Activated CD8-positive, alpha-beta memory T cell treated with anti-CD3 and anti-CD28 coated beads, Interleukin-2, amount 50 U/mL, for 1 hour (primary cell): ENCODE data around the gene SVIL.
A peak's percentile ranks its signal among the peaks of the same experiment; 100 is the strongest.

Experiments used
- DNase-seq: peaks from one replicate; pipeline ENCODE4 v3.0.0-alpha.2; 2020; ENCODE audit errors: extremely low read depth

SVIL gene, protein sequence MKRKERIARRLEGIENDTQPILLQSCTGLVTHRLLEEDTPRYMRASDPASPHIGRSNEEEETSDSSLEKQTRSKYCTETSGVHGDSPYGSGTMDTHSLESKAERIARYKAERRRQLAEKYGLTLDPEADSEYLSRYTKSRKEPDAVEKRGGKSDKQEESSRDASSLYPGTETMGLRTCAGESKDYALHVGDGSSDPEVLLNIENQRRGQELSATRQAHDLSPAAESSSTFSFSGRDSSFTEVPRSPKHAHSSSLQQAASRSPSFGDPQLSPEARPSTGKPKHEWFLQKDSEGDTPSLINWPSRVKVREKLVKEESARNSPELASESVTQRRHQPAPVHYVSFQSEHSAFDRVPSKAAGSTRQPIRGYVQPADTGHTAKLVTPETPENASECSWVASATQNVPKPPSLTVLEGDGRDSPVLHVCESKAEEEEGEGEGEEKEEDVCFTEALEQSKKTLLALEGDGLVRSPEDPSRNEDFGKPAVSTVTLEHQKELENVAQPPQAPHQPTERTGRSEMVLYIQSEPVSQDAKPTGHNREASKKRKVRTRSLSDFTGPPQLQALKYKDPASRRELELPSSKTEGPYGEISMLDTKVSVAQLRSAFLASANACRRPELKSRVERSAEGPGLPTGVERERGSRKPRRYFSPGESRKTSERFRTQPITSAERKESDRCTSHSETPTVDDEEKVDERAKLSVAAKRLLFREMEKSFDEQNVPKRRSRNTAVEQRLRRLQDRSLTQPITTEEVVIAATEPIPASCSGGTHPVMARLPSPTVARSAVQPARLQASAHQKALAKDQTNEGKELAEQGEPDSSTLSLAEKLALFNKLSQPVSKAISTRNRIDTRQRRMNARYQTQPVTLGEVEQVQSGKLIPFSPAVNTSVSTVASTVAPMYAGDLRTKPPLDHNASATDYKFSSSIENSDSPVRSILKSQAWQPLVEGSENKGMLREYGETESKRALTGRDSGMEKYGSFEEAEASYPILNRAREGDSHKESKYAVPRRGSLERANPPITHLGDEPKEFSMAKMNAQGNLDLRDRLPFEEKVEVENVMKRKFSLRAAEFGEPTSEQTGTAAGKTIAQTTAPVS (N-terminal part only)

DNA sequence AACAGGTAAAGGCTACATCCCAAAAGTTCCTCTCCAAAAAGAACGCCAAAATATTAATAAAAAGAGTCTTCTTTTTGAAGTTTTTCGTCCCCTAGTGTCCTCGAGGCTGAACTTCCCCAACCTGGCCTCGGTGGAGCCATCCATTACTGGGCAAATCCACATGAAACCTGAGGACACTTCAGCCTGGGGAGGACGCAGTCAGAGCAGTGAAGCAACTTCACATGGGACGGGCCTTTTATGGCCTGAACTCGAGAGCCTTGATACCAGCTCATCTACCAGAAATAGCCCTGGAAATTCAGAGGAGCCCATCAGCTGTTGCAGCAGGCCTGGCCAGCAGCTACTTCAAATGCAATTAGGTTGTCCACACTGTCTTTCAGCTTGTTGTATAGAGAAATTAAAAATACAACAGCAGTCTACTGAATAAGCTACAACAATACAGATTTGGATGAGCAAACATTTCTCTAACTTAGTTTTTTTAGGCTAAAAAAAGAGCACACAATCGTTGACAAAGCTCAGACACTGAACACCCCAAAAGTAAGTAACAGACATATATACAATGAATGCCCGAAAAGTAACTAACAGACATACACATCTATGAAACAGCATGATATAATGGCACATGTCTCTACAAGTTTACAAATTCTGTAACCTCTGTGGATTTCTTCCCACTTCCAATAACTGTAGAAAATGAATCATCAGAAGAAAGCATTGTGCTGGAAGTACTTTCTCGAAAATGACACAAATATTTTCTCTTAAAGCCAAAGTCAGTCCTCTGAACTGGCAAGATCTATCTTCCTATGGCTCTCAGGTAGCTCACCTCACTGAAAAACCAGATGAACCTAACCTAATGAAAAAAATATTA, at the start of gene SVIL:
SVIL (minus strand) TSS at position 208 of the 862 bp plus-strand sequence. CDS start 79,913 bp downstream, outside the sequence.
- no peak for DNase-seq

DNA sequence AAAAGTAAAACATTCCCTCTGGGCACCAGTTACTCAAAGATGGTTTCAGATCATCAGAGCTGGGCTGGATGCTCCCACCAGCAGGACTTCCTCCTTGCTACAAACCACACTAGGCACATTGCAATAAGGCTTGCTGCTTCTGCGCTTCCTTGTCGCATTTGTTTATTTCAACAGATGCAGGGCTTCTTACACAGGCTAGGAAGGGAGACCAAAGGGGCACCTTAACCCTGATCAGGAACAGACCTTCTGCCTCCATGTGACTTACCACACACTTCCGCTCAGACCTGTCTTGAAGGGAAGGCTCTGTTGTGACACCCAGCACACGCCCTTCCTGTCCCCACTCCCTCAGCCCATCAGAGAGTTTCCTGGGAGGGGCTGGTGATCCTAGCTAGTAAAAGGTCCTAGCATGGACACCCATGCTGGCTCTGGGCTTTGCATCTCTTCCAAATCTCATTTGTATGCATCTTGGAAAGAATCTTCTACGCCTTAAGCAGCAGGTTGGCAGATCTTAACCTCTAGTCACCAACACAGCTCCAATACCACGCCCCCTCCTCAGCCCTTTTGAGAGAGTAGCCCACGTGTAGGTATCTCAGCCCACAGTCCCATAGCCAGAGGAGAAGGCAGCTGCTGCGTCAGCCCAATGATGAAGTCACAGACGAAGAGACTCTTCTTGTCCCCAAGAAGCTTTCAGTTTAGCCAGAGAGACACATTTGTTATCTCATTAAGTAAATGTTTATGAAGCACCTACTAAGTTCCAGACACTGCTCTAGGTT, 47.1 kb upstream of the SVIL start:
- DNase-seq, result peak; percentile 27

DNA sequence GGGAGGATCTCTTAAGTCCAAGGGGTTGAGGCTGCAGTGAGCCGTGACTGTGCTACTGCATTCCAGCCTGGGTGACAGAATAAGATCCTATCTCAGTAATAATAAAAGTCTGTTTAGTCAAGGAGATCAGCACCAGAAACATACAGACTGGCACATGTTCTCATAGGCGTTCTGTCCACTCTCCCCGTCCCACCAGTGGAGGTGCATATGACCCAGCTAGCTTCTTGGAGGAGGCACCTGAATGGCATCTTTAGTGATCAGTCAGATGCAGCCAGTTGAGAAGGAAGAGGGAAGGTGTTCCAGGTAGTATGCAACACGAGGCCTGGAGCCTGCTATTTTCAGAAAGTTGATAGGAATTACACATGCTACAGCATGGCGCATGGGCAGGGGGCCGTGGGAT, 45.3 kb upstream of the SVIL start:
- DNase-seq, result no peak

DNA sequence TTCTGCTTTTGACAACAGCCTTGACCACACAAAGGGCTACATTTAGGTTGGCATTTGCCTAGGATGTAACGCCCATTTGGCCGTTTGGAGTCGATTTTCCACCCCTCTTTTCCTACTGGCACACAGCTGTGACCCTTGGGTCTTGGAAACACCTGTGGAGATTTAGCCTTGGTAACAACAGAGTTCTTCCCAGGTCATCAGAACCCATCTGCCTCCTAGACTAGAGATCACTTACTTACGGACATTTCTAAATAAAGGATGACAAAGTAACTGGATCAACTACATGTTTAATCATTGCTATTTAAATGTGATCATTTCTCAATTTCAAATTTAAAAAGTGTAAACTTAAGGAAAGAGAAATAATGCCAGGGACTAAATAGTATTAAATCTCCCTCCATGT, 42.0 kb upstream of the SVIL start:
- DNase-seq, result no peak

DNA sequence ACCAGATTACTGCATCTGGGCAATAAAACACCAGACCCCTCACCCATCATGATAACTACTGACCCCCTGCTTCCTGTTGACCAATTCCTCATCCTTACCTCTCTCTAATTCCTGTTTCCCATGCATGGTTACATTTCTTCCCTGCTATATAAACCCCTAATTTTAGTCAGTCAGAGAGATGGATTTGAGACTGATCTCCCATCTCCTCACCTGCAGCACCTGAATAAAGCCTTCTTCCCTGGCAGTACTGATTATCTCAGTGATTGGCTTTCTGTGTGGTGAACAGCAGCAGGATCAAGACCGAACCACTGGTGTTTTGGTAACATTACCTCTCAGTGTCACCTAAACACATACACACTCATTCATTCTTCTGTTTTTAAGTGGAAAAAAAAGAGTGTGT, 41.2 kb upstream of the SVIL start:
- DNase-seq, result no peak

DNA sequence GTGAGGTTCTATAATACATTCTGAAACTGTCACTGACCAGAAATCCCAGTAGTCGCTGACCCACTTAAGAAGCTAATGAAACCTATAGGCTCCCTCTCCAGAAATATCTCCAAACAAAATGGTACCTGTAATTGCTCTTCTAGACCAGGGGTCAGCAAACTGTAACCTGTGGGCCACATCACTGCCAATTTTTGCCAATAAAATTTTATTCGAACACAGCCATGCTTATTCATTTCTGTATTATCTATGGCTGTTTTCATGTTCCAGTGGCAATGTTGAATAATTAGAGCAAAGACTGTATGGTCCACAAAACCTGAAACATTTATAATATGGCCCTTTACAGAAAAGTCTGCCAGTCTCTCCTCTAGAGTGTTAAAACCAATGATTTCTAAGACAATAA, 37.2 kb upstream of the SVIL start:
- no peak for DNase-seq

DNA sequence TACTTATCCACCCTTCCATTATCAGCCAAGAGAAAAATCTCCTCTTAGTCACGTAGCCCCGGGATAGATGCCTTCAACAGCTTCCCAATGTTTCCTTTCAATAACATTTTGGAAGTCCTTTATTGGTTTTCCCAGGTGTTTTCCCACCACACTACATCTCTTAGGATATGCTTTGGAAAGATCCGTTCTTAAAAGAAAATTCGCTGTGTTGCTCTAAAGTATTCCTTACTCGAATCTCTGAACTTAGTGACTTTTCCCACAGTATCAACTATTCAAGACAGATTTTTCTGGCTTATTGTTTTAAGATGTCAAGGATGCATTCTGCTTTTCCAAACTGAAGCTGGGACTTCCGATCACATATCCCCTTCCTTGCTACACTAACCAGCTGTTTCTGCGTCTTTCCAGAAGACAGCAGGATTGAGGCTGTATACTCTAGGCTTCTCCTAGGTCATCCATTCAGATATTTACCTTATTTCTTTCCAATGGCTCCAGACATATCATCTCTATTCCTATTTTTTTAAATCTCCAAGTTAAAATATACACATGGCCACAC, 36.5 kb upstream of the SVIL start:
- no peak for DNase-seq

DNA sequence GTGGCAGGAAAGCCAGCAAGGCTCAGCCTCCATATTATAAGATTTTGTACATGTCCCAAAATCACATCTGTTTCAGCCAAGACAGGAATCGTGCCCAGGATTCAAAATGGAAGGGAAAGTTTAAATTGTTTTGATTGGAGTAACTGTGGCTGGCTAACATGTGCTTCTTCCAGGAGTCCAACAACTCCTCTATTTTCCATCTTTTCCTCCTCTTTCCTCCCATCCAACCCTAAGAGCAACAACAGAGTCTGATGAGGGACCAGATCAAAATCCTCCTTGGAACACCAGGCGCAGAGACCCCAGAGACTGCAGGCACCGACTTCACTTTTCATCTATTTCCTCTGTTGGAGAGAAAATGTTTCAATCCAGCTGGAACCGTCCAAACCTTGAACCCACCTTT, 36.0 kb upstream of the SVIL start:
- no peak for DNase-seq

DNA sequence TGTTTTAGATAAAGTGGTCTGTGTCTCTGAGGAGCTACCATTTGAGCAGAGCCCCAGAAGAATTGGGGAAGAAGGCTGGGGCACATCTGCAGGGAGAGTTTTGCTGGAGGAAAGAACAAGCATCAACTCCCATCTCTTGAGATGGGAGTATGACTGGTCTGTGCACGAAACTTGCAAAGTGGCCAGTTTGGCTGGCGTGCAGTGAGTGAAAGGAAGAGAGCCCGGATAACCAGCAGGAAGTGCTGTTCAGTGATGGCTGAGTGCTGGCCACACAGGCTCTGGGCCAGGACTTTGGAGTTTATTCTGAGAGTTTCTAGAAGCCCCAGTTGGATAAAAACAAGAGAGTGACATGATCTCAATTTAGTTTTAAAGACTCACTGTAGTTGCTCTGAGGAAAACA, 34.4 kb upstream of the SVIL start:
- DNase-seq, result no peak

DNA sequence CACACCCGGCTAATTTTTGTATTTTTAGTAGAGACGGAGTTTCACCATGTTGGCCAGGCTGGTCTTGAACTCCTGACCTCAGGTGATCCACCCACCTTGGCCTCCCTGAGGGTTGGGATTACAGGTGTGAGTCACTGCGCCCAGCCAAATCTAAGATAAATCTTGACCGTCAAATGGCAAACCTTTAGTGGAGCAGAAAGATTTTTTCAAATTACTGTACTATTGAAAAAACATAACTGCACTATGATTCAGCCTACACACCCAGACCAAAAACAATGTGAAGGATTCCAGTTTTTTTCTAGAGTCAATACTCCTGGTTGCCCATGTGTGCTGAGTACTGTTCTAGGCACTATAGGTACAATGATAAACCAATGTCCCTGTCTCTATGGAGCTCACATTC, 33.9 kb upstream of the SVIL start:
- DNase-seq, result no peak

DNA sequence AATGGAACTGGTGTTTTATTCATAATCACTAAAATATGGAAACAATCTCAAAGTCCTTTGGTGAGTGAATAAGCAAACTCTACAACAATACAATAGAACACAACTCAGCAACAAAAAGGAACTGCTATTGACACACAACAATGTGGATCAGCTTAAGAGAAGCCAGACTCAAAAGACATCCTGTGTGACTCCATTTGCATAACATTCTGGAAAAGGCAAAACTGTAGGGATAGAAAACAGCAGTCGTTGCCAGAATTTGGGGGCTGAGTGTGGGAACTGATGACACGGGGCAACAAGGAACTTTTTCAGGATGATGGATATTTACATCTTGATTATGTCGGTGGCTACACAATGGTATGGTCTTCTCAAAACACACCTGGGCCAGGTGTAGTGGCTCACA, 32.4 kb upstream of the SVIL start:
- DNase-seq, result no peak

DNA sequence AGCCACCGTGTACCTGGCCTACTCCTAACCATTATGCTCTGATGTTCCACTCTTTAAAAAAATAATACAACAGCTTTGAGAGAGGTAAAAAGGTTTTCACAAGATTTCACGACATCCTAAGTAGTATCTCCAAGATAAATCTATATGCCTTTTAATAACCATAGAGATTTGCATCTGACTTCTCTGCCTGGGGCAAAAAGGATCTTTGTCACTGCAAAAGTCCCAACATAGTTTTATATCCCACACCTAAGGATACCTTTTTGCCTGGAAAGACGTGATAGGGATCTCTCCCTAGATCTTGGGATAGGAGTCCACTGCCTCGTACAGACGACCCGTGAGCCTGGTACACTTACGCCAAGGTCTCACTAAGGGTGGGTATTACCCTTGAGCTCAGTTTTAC, 31.4 kb upstream of the SVIL start:
- no peak for DNase-seq

DNA sequence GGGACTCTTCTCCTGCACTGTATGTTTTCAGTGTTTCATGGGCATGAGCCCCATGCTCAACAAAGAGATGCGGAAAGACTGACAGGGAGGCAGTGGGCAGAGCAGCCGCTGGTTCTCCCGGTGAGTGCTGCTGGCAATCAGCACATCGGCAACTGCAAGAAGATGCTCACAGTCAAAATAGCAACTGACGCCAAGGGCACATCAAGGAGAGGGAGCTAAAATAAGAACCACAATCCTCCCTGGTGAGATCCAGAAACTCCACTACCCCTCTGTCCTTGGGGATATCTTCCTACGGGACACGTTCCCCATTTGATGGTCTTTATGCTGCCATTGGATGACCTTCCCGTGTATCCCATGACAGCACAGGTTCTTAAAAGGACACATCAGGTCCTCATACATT, 28.9 kb upstream of the SVIL start:
- no peak for DNase-seq

DNA sequence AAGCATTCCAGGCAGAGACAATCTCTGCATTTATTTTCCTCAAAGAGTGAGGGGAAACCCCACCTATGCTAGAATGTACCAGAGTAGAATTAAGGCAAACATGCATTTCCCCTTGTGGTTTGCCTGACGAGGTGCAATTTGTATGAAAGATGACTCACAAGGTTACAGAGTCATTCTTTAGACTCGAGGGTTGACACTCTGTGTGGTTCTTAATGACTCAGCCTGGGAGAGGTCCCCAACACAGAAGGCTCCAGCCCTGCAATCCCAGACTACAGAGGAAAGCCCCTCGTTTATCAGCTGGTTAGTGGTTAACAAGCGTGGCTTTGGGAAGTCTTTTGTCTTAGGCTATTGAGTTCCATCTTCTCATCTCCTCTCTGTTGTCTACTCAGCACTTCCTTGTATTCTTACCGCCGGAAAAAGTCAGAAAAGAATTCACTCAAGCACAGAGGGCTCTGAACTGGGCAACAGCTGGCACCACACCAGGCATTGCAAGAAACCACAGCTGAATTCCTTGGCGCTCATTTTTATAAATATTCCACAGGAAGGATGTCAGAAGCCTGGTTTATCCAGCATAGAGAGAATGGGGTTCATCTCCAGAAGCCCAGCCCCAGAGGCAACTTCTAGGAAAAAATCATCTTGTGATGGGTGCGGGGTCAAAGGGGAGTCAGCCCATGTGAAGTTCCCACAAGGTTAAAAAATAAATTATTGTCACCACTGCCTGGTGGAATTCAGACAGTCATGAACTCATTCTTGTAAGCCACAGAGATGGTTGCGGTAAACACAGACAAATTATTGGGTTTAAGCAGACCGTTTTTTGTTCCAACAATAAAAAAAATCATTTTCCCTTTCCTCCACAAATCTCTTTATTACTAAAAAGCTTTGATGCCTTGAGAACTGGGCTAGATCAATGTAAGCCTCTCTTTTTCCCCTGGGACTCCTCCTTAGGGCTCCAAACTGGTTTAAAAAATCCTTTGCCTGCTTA, 24.5 kb upstream of the SVIL start:
- peak; percentile 59 for DNase-seq

DNA sequence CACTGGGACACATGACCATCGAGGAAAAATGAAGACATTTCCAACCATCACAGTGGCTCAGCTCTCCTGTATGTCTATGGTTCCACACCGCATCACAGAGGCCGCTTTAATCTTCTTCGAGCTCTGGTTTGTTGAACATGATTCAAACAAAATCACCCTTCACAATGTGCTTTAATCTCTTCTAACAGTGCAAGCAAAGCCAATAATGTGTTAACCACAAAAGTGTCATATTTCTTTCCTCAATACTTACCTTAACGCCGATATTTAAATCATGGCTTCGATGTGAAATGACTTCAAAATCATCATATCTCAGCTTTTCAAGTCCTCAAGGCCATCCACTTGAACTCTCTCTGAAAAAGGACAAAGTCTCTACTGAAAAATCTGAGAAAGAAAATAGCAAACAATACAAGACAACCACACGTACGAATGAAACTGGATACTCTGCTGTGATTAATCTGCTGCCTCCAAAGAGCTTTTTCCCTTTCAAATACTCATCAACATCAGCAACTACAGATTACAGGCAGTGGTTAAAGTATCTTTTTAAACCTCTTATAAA, 23.0 kb upstream of the SVIL start:
- DNase-seq, result no peak

DNA sequence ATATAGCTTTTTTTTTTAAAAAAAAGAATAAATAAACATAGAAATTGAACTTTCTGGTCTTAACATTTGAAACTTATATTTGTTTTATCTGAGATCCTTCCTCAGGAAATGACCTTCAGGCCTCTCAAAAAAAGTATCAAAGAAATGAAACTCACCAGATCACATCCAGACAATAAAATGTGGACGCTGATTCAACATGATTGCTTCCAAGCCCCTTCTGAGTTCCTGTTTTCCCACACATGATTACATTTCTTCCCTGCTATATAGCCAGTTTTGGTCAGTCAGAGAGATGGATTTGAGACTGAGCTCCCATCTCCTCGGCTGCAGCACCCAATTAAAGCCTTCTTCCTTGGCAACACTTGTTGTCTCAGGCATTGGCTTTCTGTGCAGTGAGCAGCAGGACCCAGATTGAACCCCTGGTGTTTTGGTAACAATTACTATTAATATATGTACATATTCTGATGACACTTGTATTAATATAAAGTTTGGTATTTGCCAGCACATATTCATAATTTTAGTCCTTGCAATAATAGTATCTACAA, 21.8 kb upstream of the SVIL start:
- DNase-seq, result no peak

DNA sequence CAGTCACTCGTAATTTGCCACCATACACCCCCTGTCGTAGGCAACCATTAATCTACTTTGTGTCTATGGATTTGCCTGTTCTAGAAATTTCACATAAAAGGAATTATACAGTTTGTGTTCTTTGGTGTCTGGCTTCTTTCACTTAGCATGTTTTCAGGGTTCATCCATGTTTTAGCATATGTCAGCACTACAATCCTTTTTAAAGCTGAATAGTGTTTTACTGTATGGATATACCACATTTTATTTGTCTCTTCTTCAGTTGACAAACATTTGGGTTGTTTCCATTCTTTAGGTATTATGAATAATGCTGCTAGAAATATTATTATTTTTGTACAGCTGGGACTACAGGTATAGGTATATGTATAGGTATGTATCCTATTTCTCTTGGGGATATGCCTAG, 17.4 kb upstream of the SVIL start:
- DNase-seq, result no peak

DNA sequence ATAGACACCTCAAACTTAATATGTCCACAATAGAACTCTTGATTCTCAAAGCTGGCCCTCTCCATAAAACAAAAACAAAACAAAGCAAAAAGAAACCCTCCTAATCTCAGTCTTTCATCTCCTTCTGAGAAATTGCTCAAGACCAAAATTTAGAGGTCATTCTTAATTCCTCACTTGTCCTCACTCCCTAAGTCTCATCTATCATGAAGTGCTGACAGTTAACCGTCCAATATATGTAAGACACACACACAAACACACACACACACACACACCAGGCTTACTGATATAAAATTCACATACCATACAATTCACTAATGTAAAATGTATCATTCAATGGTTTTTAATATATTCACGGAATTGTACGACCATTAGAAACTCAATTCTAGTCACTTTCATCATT, 17.0 kb upstream of the SVIL start:
- no peak for DNase-seq

DNA sequence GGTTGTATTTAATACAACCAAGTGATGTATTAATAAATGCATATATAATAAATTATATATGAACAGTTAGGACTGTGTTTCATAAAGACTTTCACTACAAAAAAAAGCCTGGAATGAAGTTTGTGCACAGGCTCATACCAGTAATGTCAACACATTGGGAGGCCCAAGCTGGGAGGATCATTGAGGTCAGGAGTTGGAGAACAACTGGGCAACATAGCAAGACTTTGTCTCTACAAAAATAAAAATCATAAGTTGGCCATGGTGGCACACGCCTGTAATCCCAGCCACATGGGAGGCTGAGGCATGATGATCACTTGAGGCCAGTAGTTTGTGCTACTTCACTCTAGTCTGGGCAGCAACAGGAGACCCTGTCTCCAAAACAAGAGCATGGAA, 15.8 kb upstream of the SVIL start:
- DNase-seq, result no peak
